Stimulated activated effector memory CD8-positive, alpha-beta T cell treated with anti-CD3 and anti-CD28 coated beads, Interleukin-12 subunit alpha, Interleukin-12 subunit beta, amount 100 ng/mL, for 72 hours (primary cell): ENCODE measurements around the gene USP43.

Experiments
- ATAC-seq: fragments of 150-1000 bp; cut with Tn5 transposase; 2 replicates; pipeline ENCODE4 v1.10.0; 2021
- DNase-seq, 2 donors: peaks; one replicate each; pipeline ENCODE4 v3.0.0; 2021 to 2022; ENCODE audit warnings: low spot score in 2 of 2
- H3K27ac Mint-ChIP-seq: one replicate; pipeline ENCODE4 v1.8.0; 2022; ENCODE audit warnings: mild to moderate bottlenecking, mixed read lengths
- H3K36me3 Mint-ChIP-seq: one replicate; pipeline ENCODE4 v1.8.0; 2022; ENCODE audit warnings: mild to moderate bottlenecking, mixed read lengths
- H3K4me1 Mint-ChIP-seq: one replicate; pipeline ENCODE4 v1.8.0; 2022; ENCODE audit warnings: mixed read lengths
- H3K4me3 Mint-ChIP-seq: one replicate; pipeline ENCODE4 v1.8.0; 2022; ENCODE audit warnings: mild to moderate bottlenecking, mixed read lengths
- H3K9me3 Mint-ChIP-seq: one replicate; pipeline ENCODE4 v1.8.0; 2022; ENCODE audit warnings: mixed read lengths

The USP43 gene

DNA sequence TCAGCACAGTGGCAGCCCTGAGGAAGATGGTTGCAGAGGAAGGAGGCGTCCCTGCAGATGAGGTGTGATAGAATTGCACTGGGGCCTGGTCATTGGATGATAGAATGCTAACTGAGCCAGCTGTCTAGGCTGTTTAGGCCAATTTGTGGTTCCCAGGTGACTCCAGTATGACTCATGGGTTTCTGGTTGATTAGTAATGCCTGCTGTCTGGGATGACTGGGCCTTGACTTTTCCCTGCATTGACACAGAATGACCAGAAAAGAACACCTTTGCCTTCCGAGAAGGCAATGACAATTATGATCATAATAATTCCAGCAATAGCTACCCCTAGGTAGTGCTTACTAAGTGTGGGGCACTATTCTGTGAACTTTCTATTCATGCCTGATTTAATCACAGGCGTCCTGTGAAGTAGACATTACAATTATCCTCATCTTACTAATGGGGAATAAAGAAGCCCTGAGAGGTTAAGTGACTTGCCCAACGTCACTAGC, 31.5 kb downstream of the USP43 start:
- DNase-seq (peak in 1 of 2 donors; percentile 60), ATAC-seq (peak; percentile 93)
- Mint-ChIP-seq H3K4me3 (no peak overlapping the region), H3K36me3 (no peaks in the 10 kb centered on the region), H3K4me1 (peaks cover 12% of the 10 kb centered on the region), H3K9me3 (no peaks in the 10 kb centered on the region), H3K27ac (no peak overlapping the region)

DNA sequence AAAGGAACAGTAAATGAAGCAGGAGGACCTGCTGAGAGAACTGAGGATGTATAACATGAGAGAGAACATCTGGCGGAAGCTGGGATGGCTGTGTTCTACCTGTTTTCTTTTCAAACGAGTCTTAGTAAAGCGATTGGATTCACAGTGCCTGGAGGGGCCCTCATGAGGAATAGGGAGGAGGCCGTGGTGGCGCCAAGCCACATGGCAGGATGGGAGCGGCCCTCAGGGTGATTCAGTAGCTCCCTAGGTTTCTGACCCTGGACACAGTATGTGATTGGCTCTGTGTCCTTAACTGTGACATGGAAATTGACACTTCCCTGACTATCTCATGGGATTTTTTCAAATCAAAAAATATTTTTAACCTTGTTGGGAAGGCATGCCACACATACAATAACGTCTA, 32.1 kb downstream of the USP43 start:
- peaks cover 12% of the 10 kb centered on the region for H3K4me1 Mint-ChIP-seq
- ATAC-seq (no peak), DNase-seq (no peak)
- H3K4me3 Mint-ChIP-seq = no peak overlapping the region
- no peak overlapping the region for H3K27ac Mint-ChIP-seq
- no peaks in the 10 kb centered on the region for H3K36me3 Mint-ChIP-seq
- no peaks in the 10 kb centered on the region for H3K9me3 Mint-ChIP-seq

DNA sequence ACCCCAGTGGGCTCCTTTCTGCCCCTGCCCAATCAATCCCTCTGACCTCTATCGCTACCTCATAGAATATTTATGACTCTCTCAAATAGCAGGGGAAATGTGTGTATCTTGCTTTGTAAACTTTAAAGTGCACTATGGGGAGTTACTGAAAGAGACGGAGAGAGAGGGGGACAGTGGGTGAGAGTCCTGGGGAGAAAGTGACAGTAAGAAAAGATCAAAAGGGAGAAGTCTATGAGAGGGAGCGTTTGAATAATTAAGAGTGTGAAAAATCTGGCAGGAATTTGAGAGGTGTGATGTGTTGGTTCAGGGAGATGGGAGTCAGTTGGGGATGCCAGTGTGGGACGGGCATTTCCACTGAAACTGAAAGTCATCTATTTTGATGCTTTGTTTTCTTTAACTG, 32.6 kb downstream of the USP43 start:
- no peaks in the 10 kb centered on the region for H3K36me3 Mint-ChIP-seq
- DNase-seq = no peak
- H3K9me3 Mint-ChIP-seq = no peaks in the 10 kb centered on the region
- H3K4me1 Mint-ChIP-seq = peaks cover 12% of the 10 kb centered on the region
- no peak overlapping the region for H3K4me3 Mint-ChIP-seq
- H3K27ac Mint-ChIP-seq = no peak overlapping the region
- no peak for ATAC-seq

DNA sequence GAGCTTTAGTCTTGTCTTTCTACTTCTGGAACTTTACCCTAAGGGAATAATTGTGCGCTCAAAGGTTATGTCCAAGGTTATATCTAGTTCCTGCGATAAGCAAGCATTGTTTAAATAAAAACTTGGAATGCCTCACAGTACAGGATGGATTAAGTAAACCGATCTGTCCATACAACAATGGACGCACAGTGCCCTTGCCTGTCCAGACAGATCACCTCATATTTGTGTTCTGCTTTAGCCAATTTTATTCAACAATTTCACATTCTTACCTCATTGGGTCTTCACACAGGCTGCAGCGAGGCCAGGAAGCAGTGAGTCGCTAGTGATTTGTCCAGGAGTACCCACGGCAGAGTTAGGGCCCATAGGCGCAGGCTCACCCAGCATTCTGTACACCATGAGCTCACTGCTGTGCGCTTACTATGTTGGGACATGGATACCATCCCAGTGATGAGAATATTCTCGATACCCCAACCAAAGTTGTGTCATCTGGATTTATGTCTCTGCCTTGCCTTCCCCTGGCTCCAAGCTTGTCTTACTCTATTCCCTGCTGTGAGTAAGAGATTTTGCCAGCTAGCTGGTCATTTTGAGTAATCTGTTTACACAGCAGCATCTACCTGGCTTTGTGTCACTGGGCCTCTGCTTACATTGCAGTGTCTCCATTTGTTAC, 39.8 kb downstream of the USP43 start:
- ATAC-seq (no peak), DNase-seq (no peak)
- Mint-ChIP-seq H3K4me1 (no peaks in the 10 kb centered on the region), H3K9me3 (peaks cover 3% of the 10 kb centered on the region), H3K27ac (no peak overlapping the region), H3K36me3 (no peaks in the 10 kb centered on the region), H3K4me3 (no peak overlapping the region)

DNA sequence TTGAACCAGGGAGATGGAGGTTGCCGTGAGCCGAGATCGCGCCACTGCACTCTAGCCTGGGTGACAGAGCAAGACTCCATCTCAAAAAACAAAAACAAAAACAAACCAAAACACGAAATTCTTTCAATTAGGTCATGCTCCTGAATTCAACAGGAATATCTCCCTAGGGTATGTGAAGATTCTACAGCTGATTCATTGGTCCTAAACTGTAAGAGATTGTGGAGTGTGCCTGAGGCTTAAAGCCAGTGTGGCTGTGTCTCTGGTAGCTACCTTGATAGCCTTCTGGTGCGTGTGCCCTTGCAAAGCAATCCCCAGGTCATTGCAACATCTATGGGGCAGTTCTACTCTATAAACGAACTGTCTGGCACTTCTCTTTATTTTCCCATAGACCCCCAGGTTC, 48.4 kb downstream of the USP43 start:
- Mint-ChIP-seq H3K9me3 (no peaks in the 10 kb centered on the region), H3K4me1 (no peaks in the 10 kb centered on the region), H3K4me3 (no peak overlapping the region), H3K36me3 (no peaks in the 10 kb centered on the region), H3K27ac (no peak overlapping the region)
- no peak for DNase-seq
- ATAC-seq = no peak

DNA sequence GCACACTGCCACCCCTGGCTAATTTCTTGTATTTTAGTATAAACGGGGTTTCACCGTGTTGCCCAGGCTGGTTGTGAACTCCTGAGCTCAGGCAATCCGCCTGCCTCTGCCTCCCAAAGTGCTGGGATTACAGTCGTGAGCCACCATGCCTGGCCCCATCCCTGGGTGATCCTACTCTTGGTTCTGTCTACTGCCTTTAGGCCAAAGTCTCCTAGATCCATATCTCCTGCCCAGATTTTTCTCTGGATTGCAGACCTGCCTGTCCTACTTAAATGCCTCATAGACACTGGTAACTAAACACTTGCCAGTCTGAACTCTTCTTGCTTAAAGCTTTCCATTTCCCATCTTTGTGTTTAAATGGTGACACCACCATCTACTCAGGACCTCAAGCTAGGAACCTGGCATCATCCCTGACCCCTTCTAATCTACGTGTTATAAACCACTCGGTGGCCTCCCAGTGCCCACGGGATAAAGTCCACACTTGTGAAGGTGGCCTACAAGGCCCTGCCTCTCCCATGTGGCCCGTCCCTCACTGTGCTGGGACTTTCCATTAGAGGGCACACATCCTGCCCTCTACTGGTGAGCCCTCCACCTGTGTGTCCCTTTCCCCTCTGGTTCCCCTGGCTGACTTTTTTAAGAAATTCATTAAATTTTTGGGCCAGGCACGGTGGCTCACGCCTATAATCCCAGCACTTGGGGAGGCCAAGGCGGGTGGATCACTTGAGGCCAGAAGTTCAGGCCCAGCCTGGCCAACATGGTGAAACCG, 51.1 kb downstream of the USP43 start:
- no peak for ATAC-seq
- no peak for DNase-seq
- H3K27ac Mint-ChIP-seq = no peak overlapping the region
- H3K4me3 Mint-ChIP-seq = no peak overlapping the region
- H3K9me3 Mint-ChIP-seq = no peaks in the 10 kb centered on the region
- no peaks in the 10 kb centered on the region for H3K36me3 Mint-ChIP-seq
- no peaks in the 10 kb centered on the region for H3K4me1 Mint-ChIP-seq

DNA sequence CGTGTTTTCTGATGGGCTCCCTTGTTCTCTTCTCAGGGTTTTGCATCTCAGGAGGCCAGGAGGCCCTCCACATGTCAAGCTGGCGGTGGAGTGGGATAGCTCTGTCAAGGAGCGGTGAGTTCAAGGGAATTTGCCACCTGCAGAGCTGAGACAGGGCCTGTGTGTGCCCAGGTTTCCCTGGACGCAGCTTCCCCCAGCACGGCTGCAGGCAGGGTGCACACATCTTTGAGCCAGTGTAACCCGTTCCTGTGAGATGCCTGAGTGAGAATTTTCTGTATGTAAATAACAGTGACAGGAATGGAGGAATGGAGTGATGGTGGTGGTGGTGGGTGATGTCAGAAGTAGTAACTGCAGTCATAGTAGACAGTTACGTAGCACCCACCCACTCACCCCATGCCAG, 54.8 kb downstream of the USP43 start:
- no peaks in the 10 kb centered on the region for H3K9me3 Mint-ChIP-seq
- no peaks in the 10 kb centered on the region for H3K36me3 Mint-ChIP-seq
- no peak overlapping the region for H3K4me3 Mint-ChIP-seq
- no peak for DNase-seq
- ATAC-seq = peak; percentile 36
- H3K27ac Mint-ChIP-seq = no peak overlapping the region
- no peaks in the 10 kb centered on the region for H3K4me1 Mint-ChIP-seq

DNA sequence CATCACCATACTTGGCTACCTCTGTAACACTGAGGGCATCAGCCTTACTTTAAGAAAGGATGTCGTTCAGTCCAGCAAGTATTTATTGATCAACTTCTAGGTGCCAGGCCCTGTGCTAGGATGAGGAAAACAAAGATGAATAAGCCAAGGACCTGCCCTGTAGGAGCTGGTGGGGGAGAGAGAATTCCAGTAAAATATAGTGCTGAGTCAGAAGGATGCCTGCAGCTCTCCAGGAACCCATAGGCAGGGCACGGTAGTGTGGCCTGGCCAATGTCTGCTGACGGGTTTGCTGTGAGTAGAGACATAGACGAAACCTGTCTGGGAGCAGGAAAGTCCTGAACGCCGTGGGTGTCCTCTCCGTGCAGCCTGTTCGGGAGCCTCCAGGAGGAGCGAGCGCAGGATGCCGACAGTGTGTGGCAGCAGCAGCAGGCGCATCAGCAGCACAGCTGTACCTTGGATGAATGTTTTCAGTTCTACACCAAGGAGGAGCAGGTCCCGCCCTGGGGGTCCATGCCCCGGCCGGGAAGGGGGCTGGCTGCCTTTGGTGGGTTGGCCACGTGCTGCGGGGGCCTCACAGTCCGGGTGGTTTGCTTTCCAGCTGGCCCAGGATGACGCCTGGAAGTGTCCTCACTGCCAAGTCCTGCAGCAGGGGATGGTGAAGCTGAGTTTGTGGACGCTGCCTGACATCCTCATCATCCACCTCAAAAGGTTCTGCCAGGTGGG, 55.6 kb downstream of the USP43 start:
- no peaks in the 10 kb centered on the region for H3K36me3 Mint-ChIP-seq
- DNase-seq (no peak), ATAC-seq (no peak)
- H3K9me3 Mint-ChIP-seq = no peaks in the 10 kb centered on the region
- H3K27ac Mint-ChIP-seq = no peak overlapping the region
- no peak overlapping the region for H3K4me3 Mint-ChIP-seq
- H3K4me1 Mint-ChIP-seq = no peaks in the 10 kb centered on the region

DNA sequence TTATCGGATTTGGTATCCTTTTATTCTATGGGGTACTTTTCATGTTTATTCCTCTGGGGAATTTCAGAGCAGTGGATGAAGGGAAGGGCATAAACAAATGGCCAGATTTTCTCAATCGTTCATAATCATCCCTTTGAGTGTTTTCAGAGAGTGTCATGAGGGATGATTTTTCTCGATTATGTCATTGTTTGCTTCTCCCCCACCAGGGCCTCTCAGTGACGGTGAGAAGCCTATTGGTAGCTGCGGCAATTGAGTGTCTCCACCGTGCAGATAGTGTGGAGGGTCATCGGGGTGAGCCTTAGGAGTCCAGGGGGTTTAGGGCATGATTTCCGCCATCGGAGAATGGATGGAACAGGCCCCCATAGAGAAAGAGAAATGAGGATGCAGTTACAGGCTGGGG, 57.2 kb downstream of the USP43 start:
- Mint-ChIP-seq H3K4me3 (no peak overlapping the region), H3K9me3 (no peaks in the 10 kb centered on the region), H3K27ac (no peak overlapping the region), H3K36me3 (no peaks in the 10 kb centered on the region), H3K4me1 (no peaks in the 10 kb centered on the region)
- ATAC-seq (no peak), DNase-seq (no peak)

DNA sequence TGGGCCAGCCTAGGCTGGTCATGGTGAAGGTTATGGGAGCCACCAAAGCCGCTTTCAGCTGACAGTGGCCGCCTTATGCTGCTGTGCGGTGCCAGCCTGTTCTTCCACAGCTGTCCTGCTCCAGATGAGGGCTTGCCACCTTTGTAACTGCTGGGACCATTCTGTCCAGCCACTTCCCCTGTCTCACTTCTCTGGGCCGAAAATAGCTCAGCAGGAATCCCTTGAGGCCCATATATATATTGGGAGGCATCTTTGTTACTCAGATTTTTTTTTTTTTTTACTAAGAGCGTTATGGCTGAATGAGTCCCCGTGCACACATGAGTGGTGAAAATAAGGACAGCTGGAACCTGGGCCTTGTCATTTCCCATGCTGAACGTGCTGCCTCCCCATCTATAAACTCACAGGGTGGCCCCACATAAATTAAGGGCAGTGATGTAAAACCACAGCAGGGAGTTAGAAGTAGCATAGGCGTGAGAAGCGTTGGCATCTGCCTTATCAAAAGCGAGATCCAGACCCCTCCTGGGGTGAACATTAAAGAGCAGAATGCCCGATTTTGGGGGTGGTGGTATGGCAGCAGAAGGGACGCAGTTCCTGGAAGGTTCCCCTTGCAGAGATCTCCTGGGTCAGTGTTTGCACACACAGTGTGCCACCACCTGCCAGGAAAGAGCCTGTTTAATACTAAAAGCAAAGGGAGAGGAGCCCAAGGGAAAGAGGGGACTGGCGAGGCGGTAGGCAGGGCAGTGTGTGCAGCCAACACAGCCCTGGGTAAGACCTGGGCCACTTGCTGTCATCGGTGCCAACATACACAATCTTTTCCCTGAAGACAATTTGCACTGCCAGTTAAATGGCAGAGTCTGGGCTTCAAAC, 57.8 kb downstream of the USP43 start:
- Mint-ChIP-seq H3K4me3 (no peak overlapping the region), H3K9me3 (no peaks in the 10 kb centered on the region), H3K27ac (no peak overlapping the region), H3K4me1 (no peaks in the 10 kb centered on the region), H3K36me3 (no peaks in the 10 kb centered on the region)
- DNase-seq = no peak
- ATAC-seq = no peak

DNA sequence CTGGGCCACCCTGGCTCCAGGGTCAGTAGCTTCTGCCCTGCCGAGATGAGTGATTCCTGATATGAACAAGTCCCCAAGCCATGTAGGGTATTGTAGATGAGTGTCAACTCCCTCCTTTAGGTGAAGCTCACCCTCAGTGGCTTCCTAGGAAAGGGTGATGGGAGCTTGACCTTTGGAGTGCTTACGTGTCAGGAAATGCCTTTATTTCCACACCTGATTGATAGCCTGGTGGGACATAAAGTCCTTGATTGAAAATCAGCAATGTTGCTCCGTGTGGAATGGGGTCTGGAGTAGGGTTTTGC, 58.4 kb downstream of the USP43 start:
- no peak for ATAC-seq
- H3K9me3 Mint-ChIP-seq = no peaks in the 10 kb centered on the region
- H3K36me3 Mint-ChIP-seq = no peaks in the 10 kb centered on the region

DNA sequence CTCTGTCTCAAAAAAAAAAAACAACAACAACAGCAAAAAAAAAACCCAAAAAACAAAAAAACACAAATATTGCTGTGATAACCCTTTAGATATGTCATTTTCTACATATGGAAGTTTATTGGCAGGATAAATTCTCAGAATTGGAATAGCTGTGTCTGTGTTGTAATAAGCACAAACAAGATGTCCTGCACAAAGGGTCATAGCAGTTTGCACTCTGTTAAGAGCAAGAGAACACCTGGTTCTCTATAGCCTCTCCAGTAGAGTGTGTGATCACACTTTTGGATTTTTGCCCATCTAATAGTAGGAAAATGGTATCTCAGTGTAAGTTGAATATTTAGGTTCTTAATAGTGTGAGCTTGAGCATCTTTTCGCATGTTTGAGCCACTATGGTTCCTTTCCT, 60.4 kb downstream of the USP43 start:
- H3K27ac Mint-ChIP-seq = no peak overlapping the region
- no peaks in the 10 kb centered on the region for H3K36me3 Mint-ChIP-seq
- ATAC-seq = no peak
- no peak for DNase-seq
- no peaks in the 10 kb centered on the region for H3K4me1 Mint-ChIP-seq
- H3K4me3 Mint-ChIP-seq = no peak overlapping the region
- H3K9me3 Mint-ChIP-seq = no peaks in the 10 kb centered on the region

More for the DNA sequence above, 58.4 kb downstream of the USP43 start:
- Mint-ChIP-seq H3K27ac (no peak overlapping the region), H3K4me3 (no peak overlapping the region), H3K4me1 (no peaks in the 10 kb centered on the region)
- no peak for DNase-seq

DNA sequence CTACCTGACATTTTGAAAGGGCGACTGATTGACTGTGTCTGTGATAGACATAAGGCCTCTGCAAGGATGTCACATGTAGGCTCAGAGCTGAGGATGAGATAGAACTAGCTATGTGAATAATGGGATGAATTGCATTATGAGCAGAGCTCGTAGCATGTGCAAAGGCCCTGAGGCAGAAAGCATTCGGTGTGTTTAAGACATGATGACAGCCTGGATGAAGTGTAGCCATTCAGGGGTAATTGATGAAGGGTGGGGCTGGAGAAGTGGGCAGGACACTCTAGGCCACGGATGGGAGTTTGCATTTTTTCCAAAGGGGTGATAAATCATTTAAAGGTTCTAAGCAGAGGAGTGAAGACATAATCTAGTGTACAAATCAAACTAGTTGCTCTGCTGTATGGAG, 62.6 kb downstream of the USP43 start:
- H3K4me1 Mint-ChIP-seq = no peaks in the 10 kb centered on the region
- ATAC-seq = no peak
- H3K27ac Mint-ChIP-seq = no peak overlapping the region
- no peaks in the 10 kb centered on the region for H3K36me3 Mint-ChIP-seq
- H3K4me3 Mint-ChIP-seq = no peak overlapping the region
- no peaks in the 10 kb centered on the region for H3K9me3 Mint-ChIP-seq
- DNase-seq = no peak

DNA sequence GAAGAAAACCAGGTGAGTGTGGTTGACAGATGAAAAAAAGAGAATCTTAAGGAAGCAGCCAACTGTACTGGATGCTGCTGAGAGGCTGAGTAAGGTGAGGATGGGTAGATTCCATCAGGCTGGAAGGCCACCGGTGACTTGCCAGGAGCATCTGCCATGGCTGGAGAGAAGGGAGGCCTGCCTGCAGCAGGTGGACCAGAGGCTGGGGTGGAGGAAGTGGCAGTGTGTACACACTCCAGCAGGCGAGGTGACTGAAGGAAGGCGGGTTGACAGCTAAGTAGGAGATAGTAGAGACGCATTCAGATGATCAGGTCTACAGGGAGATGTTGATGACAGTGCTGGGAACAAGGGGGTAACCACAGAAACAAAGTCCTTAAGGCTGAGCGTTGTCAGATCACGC, 69.5 kb downstream of the USP43 start:
- H3K9me3 Mint-ChIP-seq = no peaks in the 10 kb centered on the region
- H3K4me1 Mint-ChIP-seq = no peaks in the 10 kb centered on the region
- H3K36me3 Mint-ChIP-seq = no peaks in the 10 kb centered on the region

DNA sequence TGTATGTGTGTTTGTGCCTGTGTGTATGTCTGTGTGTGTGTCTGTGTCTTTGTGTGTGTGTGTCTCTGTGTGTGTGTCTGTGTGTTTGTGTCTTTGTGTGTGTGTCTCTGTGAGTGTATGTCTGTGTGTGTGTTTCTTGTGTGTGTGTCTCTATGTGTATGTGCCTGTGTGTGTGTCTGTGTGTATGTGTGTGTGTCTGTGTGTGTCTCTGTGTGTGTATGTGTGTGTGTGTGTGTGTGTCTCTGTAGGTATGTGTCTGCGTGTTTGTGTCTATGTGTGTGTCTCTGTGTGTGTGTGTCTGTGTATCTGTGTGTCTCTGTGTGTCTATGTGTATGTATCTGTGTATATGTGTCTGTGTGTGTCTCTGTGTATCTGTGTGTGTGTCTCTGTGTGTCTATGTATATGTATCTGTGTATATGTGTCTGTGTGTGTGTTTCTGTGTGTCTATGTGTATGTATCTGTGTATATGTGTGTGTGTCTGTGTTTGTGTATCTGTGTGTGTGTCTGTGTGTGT, 70.2 kb downstream of the USP43 start:
- no peaks in the 10 kb centered on the region for H3K4me1 Mint-ChIP-seq
- no peak overlapping the region for H3K4me3 Mint-ChIP-seq
- H3K27ac Mint-ChIP-seq = no peak overlapping the region
- DNase-seq = no peak
- no peaks in the 10 kb centered on the region for H3K9me3 Mint-ChIP-seq
- ATAC-seq = no peak
- no peaks in the 10 kb centered on the region for H3K36me3 Mint-ChIP-seq

More for the DNA sequence above, 69.5 kb downstream of the USP43 start:
- DNase-seq (no peak), ATAC-seq (peak; percentile 36)
- no peak overlapping the region for H3K27ac Mint-ChIP-seq
- no peak overlapping the region for H3K4me3 Mint-ChIP-seq
